Measurements from ENCODE around the gene BSND.

- no peak for TF ChIP-seq CTCF (IDR thresholded peaks at IDR 0.05)
- TF ChIP-seq POLR2A (IDR thresholded peaks at IDR 0.05): no peak
Observed at GRCh38 chr1:55040083-55040932, 41.6 kb downstream of the BSND start.

Data from esophagus squamous epithelium (tissue), 4 donors.